Lung (tissue), 12 donors: Measurements from ENCODE around the gene NBAS. TPM values are rescaled to one million over a fixed set of nuclear protein-coding genes. Genes with fewer than 3 reads are reported as not detected.
"Not testable (repeated sequence)": the region's sequence is repeated elsewhere in the genome, so short reads cannot be mapped to it uniquely, and the experiment has no call there.

Experiments used
- ATAC-seq: fragments of 200-7000 bp; cut with Tn5 transposase; one replicate; pipeline ENCODE4 v1.9.1; 2020; ENCODE audit warnings: moderate number of reproducible peaks; ENCODE audit not compliant: insufficient read depth, low FRiP score
- DNase-seq, 3 donors: peaks; one replicate each; pipeline ENCODE4 v3.0.0-alpha.2; 2013 to 2017
- H3K27ac ChIP-seq, 2 donors: one replicate each; pipeline ENCODE4 v1.5.1; 2013; ENCODE audit warnings: mild to moderate bottlenecking in 2 of 2, moderate library complexity in 2 of 2, control low read depth in 1 of 2, inconsistent platforms in 1 of 2, low read depth in 1 of 2, low read length in 1 of 2
- H3K27me3 ChIP-seq, 3 donors: one replicate each; pipeline ENCODE4 v1.5.1; 2013; ENCODE audit warnings: low read length in 2 of 3; ENCODE audit not compliant: control insufficient read depth in 3 of 3, insufficient read depth in 3 of 3
- H3K36me3 ChIP-seq, 4 donors: one replicate each; pipeline ENCODE4 v1.5.1; 2013; ENCODE audit warnings: low read length in 4 of 4, mild to moderate bottlenecking in 1 of 4, moderate library complexity in 1 of 4; ENCODE audit not compliant: control insufficient read depth in 4 of 4, insufficient read depth in 4 of 4
- H3K4me1 ChIP-seq, 5 donors: one replicate each; pipeline ENCODE4 v1.5.1; 2013; ENCODE audit warnings: low read length in 5 of 5, mild to moderate bottlenecking in 2 of 5, moderate library complexity in 1 of 5; ENCODE audit not compliant: control insufficient read depth in 5 of 5, insufficient read depth in 5 of 5
- H3K4me3 ChIP-seq: one replicate; pipeline ENCODE4 v1.5.1; 2013; ENCODE audit warnings: mild to moderate bottlenecking, control low read depth, moderate library complexity
- H3K9ac ChIP-seq, 2 donors: one replicate each; pipeline ENCODE4 v1.5.1; 2013; ENCODE audit warnings: low read length in 2 of 2, control low read depth in 1 of 2; ENCODE audit not compliant: insufficient read depth in 1 of 2
- H3K9me3 ChIP-seq, 4 donors: one replicate each; pipeline ENCODE4 v1.5.1; 2013; ENCODE audit warnings: low read length in 3 of 4, mild to moderate bottlenecking in 1 of 4, moderate library complexity in 1 of 4; ENCODE audit not compliant: control insufficient read depth in 4 of 4, insufficient read depth in 3 of 4
- CTCF ChIP-seq: IDR thresholded peaks from 2 replicates; pipeline ENCODE4 v1.5.1; 2012; ENCODE audit warnings: mild to moderate bottlenecking; ENCODE audit errors: control extremely low read depth, extremely low read depth
- WGBS, 2 donors: extraction: QIAGEN DNeasy Blood & Tissue Kit; methylation state at CpG; one replicate each; pipeline ENCODE4 v1.1.7; 2013; 5-methylcytosine and 5-hydroxymethylcytosine counted together
- polyA plus RNA-seq, 2 donors: library from polyadenylated mRNA; stranded (reverse); fragments of 200-250 nt; gene quantifications; one replicate each; pipeline ENCODE4 v1.2.1, GENCODE V29; 2013
- total RNA-seq, 2 donors: library from RNA; depleted of rRNA in 1 of 2; stranded (reverse); fragments of >200 nt in 1 of 2; gene quantifications; one replicate each; pipeline ENCODE4 v1.2.1, GENCODE V29; 2014 to 2021
- donor health status: control.
- donor health status: control.
- donor health status: Bipolar disorder and iron deficiency.
- donor health status: healthy.
- donor health status: DM: yes; HTN: yes; CAD: no.

The NBAS gene
- total and polyA plus RNA-seq, 4 donors, result 15.6 to 61.3 (median 35.4) TPM

- ATAC-seq (no peak), DNase-seq (no peak)
- H3K36me3 ChIP-seq, result peaks cover 2 to 10% (median 5%) of the 10 kb centered on the region in 4 donors
- no peaks in the 10 kb centered on the region for H3K27me3 ChIP-seq
- TF ChIP-seq CTCF, result no peak
- no peak overlapping the region for H3K27ac ChIP-seq
- H3K4me3 ChIP-seq, result no peak overlapping the region
- H3K9me3 ChIP-seq, result no peaks in the 10 kb centered on the region
- no peak overlapping the region for H3K9ac ChIP-seq
- peaks cover 0 to 2% (median 0%) of the 10 kb centered on the region in 5 donors for H3K4me1 ChIP-seq
- 97 to 98% methylated on average over 5 of the region's 5 CpGs for WGBS, 2 donors
Observed at GRCh38 chr2:15520346-15520745, 40.8 kb downstream of the NBAS start.

GRCh38 chr2:15518759-15519158 is 42.4 kb downstream of the NBAS start:
- not testable (repeated sequence) for H3K4me3 ChIP-seq, H3K36me3 ChIP-seq, H3K9me3 ChIP-seq, ATAC-seq, H3K4me1 ChIP-seq, H3K9ac ChIP-seq, H3K27ac ChIP-seq, H3K27me3 ChIP-seq, DNase-seq
- WGBS, 2 donors, result 93 to 98% methylated on average over 3 of the region's 3 CpGs

GRCh38 chr2:15517793-15518192 is 43.3 kb downstream of the NBAS start:
- Histone ChIP-seq H3K27me3 (no peaks in the 10 kb centered on the region), H3K4me3 (no peak overlapping the region), H3K36me3 (peaks cover 0 to 3% (median 1%) of the 10 kb centered on the region in 4 donors), H3K27ac (no peak overlapping the region), H3K9me3 (no peaks in the 10 kb centered on the region), H3K4me1 (peaks cover 0 to 2% (median 0%) of the 10 kb centered on the region in 5 donors), H3K9ac (no peak overlapping the region)
- TF ChIP-seq CTCF, result no peak
- 61 to 75% methylated on average over 2 of the region's 2 CpGs for WGBS, 2 donors
- DNase-seq (no peak), ATAC-seq (no peak)

- no peak for ATAC-seq
- Histone ChIP-seq H3K9ac (no peak overlapping the region), H3K4me3 (no peak overlapping the region), H3K27me3 (no peaks in the 10 kb centered on the region), H3K4me1 (peaks cover 0 to 2% (median 0%) of the 10 kb centered on the region in 5 donors), H3K27ac (no peak overlapping the region), H3K9me3 (no peaks in the 10 kb centered on the region), H3K36me3 (peaks cover 4 to 27% (median 19%) of the 10 kb centered on the region in 4 donors)
- TF ChIP-seq CTCF, result no peak
- no peak for DNase-seq
- WGBS, 2 donors, result 91% methylated on average over 1 of the region's 1 CpG
Observed at GRCh38 chr2:15511686-15512085, 49.4 kb downstream of the NBAS start.
